Measurements from ENCODE around the gene COL27A1.

The COL27A1 gene

GRCh38 chr9:114288193-114289091, 133.1 kb downstream of the COL27A1 start:
- Histone ChIP-seq H3K9me3 (ENCODE audit: control insufficient read depth, low read length) (no peaks in the 10 kb centered on the region), H3K27ac (no peak overlapping the region), H3K36me3 (ENCODE audit: control insufficient read depth, insufficient read depth, low read length) (no peaks in the 10 kb centered on the region), H3K4me1 (no peaks in the 10 kb centered on the region), H3K79me2 (no peaks in the 10 kb centered on the region), H3K4me2 (ENCODE audit: low read length) (no peak overlapping the region), H3K9ac (no peak overlapping the region), H3K27me3 (ENCODE audit: control insufficient read depth, insufficient read depth, low read length) (no peaks in the 10 kb centered on the region), H3K4me3 (ENCODE audit: low read depth, low read length) (no peak overlapping the region), H2AFZ (no peak overlapping the region)
- TF ChIP-seq CTCF (IDR thresholded peaks at IDR 0.05), result no peak

- H3K4me3 ChIP-seq (ENCODE audit: low read depth, low read length), result no peak overlapping the region
- TF ChIP-seq CTCF (IDR thresholded peaks at IDR 0.05), result no peak
These were observed 133.8 kb downstream of the COL27A1 start for GRCh38 chr9:114289106-114289505.

GRCh38 chr9:114289571-114290481, 134.5 kb downstream of the COL27A1 start:
- H3K79me2 ChIP-seq, result no peaks in the 10 kb centered on the region
- H3K27ac ChIP-seq, result no peak overlapping the region
- H3K4me3 ChIP-seq (ENCODE audit: low read depth, low read length), result no peak overlapping the region
- H3K36me3 ChIP-seq (ENCODE audit: control insufficient read depth, insufficient read depth, low read length), result no peaks in the 10 kb centered on the region
- H3K9me3 ChIP-seq (ENCODE audit: control insufficient read depth, low read length), result no peaks in the 10 kb centered on the region
- TF ChIP-seq CTCF (IDR thresholded peaks at IDR 0.05), result no peak
- no peak overlapping the region for H3K4me2 ChIP-seq (ENCODE audit: low read length)
- H2AFZ ChIP-seq, result no peak overlapping the region
- H3K9ac ChIP-seq, result no peak overlapping the region
- no peaks in the 10 kb centered on the region for H3K27me3 ChIP-seq (ENCODE audit: control insufficient read depth, insufficient read depth, low read length)
- H3K4me1 ChIP-seq, result no peaks in the 10 kb centered on the region

More at GRCh38 chr9:114289106-114289505, 133.8 kb downstream of the COL27A1 start:
- Histone ChIP-seq H3K36me3 (ENCODE audit: control insufficient read depth, insufficient read depth, low read length) (no peaks in the 10 kb centered on the region), H3K4me2 (ENCODE audit: low read length) (no peak overlapping the region), H3K9me3 (ENCODE audit: control insufficient read depth, low read length) (no peaks in the 10 kb centered on the region), H3K27me3 (ENCODE audit: control insufficient read depth, insufficient read depth, low read length) (no peaks in the 10 kb centered on the region), H2AFZ (no peak overlapping the region), H3K79me2 (no peaks in the 10 kb centered on the region), H3K27ac (no peak overlapping the region), H3K4me1 (no peaks in the 10 kb centered on the region), H3K9ac (no peak overlapping the region)

- H3K9me3 ChIP-seq (ENCODE audit: control insufficient read depth, low read length), result no peaks in the 10 kb centered on the region
- H3K4me2 ChIP-seq (ENCODE audit: low read length), result no peak overlapping the region
- H3K4me3 ChIP-seq (ENCODE audit: low read depth, low read length), result no peak overlapping the region
- no peaks in the 10 kb centered on the region for H3K79me2 ChIP-seq
- H3K36me3 ChIP-seq (ENCODE audit: control insufficient read depth, insufficient read depth, low read length), result no peaks in the 10 kb centered on the region
- H3K27me3 ChIP-seq (ENCODE audit: control insufficient read depth, insufficient read depth, low read length), result no peaks in the 10 kb centered on the region
- H3K27ac ChIP-seq, result no peak overlapping the region
- no peaks in the 10 kb centered on the region for H3K4me1 ChIP-seq
- no peak overlapping the region for H2AFZ ChIP-seq
- no peak overlapping the region for H3K9ac ChIP-seq
- TF ChIP-seq CTCF (IDR thresholded peaks at IDR 0.05), result no peak
These were observed 135.2 kb downstream of the COL27A1 start for GRCh38 chr9:114290561-114290986.

Data from parathyroid adenoma (tissue), 2 donors.